Stimulated activated CD4-positive, alpha-beta T cell treated with anti-CD3 and anti-CD28 coated beads, Interleukin-15, amount 100 ng/mL, for 48 hours (primary cell): ENCODE results near the gene MSI2.

Source experiments
- DNase-seq, 2 donors: peaks; one replicate each; pipeline ENCODE4 v3.0.0-alpha.2; 2020; ENCODE audit warnings: low read depth in 2 of 2

Gene MSI2

DNA sequence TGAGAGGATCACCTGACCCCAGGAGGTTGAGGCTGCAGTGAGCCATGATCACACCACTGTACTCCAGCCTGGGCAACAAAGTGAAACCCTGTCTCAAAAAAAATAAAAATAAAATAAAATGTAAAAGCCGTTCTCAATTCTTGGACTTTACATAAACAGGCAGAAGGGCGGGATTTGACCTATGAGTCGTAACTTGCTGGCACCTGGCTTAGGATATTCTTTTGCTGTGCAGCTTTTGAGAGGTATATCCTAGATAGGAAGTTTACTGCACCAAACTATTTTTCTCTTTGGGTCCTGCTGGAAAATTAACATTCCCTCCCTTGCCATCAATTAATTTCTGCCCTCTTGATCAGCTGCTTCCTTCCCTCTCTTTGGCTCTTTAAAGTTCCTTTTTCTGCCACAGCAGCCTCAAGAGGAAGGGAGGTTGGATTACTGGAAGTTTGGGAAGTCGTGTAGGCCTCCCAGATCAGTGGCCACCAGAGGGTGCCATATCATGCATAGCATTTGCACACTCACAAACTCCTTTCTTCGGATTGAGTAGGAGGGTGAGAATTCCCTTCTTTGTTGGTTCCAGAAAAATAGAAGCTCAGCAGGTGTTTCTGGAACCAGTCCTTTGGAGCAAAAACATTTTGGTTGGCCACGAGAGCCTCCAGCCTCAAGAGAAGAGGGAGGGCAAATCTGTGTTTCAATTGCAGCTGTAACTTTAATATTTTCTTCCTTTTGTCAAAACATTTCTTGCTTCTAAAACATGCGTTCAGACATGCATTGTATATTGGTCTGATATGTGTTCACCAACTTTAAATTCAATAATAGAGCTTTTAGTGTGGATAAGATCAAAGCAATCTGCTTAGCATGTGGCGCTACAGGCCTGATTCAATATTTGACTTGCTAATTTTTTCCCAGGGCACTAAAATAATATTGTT, 341.5 kb downstream of the MSI2 start:
- peak in 1 of 2 donors; percentile 24 for DNase-seq

DNA sequence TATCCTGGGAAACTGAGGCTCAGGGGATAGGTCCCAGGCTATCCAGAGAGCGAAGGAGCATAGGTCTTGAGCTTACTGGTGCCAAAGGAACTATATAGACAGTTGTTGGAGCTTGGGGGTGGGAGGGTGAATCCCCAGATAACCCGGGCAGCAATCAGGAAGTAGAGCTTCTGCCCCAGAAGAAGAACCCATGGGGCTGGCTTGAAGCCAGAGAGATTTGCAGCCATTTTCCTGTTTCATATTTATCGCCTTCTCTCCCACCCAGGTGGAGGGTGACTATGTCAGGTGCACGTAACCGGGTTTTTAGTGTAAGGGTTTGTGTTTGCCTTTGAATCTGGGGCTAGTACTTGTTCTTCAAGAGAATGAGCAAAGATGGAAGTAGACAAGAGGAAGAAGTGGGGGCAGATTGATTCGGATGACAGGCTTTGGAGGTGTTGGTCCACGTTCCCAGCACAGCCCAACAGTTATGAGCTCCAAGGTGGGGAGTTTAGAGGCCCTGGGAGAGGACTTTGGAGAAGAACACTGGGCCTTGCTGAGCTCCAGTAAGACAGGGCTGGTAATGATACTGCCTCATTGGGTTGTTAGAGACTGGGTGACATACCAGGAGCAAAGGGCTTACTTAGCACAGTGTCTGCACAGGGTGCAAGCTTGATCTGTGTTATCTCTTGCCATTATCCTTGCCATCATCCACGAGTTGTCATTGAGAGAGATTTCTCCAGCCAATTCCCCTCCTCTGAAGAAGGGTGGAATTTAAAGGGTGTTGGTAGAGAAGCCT, 343.1 kb downstream of the MSI2 start:
- no peak for DNase-seq

DNA sequence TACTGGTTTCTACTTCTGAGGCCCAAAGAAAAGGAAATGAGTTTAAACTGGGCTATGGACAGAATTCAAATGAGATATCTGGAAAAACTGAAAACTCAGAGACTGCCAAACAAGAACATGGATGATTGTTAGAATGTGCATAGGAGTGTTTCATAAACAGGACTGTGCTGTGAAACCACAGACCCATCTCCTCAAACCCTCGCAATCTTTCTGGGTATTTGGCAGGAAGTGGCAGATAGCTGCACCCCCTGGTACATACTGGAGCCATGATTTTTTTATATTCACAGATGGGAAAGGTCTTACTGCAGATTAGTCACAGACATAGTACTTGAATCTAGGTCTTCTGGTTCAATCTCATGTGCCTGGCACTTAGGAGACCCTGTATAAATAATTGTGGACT, 343.8 kb downstream of the MSI2 start:
- no peak for DNase-seq

- DNase-seq = no peak
These were observed 344.9 kb downstream of the MSI2 start for GRCh38 chr17:57601143-57601735.

- DNase-seq = no peak
These were observed 346.6 kb downstream of the MSI2 start for GRCh38 chr17:57602896-57603295.

DNA sequence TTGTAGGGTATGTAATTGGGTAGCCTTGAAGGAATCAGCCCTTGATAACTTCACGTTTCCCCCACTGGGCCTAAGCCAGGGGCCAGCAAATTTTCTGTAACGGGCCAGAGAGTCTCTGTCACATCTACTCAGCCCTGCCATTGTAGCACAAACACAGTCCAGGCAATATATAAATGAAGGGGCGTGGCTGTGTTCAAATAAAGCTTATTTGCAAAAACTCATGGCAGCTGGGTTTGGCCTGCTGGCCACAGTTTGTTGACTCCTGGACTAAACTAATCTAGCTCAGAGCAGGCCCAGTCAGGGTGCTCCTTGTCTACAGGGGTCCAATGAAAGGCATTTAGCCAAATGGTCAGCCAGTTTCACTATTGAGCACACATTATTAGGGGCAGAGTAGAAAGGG, 347.2 kb downstream of the MSI2 start:
- no peak for DNase-seq

GRCh38 chr17:57603978-57604377, 347.7 kb downstream of the MSI2 start:
- peak; percentile 64 to 65 for DNase-seq

GRCh38 chr17:57604771-57605674, 348.7 kb downstream of the MSI2 start:
- no peak for DNase-seq

DNA sequence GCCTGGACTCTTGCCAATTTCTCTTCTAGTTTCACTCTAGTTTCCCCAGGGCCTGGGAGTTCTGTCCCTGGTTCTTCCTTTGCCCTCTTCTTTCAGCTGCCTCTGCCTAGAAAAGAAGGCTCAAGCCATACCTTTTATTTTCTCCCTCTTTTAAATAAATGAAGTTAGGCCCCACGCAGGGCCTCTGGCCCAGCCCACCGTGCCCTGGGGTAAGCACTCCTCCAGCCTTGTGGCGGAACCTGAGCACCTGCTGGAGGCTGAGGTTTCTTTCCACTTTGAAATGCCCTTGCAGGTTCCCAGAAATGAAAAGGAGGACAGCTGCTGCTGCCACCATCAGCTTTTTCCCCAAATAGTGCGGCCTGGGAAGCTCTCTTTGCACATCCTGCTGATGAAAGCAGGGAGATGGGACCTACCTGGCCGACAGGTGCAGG, 349.4 kb downstream of the MSI2 start:
- DNase-seq = no peak

- no peak for DNase-seq
These were observed 350.0 kb downstream of the MSI2 start for GRCh38 chr17:57606111-57606875.

GRCh38 chr17:57607553-57608120, 351.3 kb downstream of the MSI2 start:
- DNase-seq = no peak

DNA sequence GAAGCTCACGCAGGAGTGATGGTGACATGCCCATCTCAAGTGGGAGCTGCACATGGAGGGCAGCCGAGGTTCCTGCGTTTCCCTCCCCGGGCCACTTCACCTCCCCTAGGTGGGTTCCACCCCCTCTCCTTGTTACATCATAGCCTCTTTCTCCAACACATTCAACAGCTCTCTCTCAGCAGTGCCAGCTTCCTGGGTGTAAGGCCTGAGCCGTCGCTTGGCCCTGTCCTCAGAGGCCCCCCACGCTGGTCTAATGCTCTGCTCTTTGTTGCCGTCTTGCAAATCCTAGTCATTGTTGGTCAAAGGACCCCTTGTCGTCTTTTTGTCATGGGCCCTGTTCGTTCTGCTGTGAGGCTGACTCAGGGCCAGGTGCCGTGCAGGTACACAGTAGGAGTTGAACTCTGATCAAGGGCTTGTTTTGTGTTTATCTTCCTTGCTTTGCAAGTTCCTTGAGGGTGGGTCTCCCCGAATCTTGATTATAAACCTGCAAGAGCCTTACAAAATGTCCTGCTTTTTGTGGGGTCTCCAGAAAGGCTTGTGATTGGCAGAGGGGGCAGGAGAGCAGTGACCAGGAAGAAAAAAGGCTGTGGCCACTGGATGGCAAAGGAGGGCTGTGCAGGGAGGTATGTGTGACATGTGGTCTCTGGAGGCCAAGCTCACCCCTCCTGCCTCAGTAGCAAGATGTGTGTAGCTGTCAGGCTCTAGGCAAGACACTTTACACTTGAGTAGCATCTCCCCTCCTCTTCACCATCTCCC, 352.2 kb downstream of the MSI2 start:
- no peak for DNase-seq

GRCh38 chr17:57609125-57609877, 353.0 kb downstream of the MSI2 start:
- no peak for DNase-seq

GRCh38 chr17:57609878-57610270, 353.6 kb downstream of the MSI2 start:
- DNase-seq = no peak

GRCh38 chr17:57612202-57613071, 356.1 kb downstream of the MSI2 start:
- no peak for DNase-seq

DNA sequence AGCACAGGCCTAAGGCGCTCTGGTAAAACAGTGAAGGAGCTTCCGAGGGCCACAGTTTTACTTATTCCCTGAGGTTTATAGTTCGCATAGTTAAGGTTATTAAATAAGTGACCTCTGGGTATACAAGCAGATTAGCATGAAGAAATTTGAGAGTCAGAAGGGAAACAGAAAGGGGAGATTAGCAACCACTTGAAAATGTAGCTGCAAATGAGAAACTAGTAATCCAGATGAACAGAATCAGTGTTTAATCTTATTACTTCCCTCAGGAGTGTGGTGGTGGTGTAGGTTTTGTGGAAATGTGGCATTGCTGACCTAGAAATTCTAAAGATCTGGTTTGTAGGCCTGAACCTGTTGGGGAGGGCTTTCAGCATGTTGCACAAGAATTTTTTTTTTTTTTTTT, 358.4 kb downstream of the MSI2 start:
- no peak for DNase-seq

DNA sequence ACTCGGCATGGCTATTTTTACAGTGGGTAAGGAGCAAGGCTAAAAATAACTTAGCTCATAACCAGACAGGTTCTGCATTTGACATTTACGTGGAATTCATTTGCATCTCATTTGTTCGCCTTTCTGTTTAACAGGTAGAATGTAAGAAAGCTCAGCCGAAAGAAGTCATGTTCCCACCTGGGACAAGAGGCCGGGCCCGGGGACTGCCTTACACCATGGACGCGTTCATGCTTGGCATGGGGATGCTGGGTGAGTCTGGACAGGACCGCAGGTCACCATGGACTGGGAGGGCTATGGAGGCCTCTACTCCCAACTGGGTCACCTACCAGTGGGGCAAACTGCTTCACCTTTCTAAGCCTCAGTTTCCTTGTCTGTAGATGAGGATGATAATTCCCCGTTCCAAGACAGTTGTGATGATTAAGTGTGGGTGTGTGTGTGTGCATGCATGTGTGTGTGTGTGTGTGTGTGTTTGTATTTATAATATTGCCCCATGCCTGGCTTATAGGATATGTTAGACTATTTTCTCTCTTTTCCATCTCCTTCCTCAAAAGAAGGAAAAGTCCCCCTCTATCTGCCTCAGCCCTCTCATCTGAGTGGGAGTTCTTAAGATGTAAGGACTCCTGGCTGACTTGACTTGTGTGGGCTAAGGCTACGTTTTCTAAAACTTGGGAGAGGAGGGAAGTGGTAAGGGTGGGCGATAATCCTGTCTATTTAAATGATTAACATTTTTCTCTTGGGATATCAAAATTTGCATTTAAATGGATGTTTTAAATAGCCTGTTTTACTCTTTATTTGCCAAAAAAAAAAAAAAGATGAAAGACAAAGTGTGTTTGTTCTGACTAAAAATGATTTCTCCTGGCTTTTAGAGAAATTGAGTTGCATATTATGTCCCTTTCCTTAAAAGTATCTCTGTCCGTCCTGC, 359.8 kb downstream of the MSI2 start:
- no peak for DNase-seq
